Hypothalamus (tissue), 51 donors: ENCODE data around the gene ST3GAL4.

Source experiments
- DNase-seq, 51 donors: peaks; one replicate each; lab custom pipeline; 2025; lab: John Stamatoyannopoulos, UW

ST3GAL4 gene

GRCh38 chr11:126437731-126438130, 82.2 kb downstream of the ST3GAL4 start:
- no peak for DNase-seq

- DNase-seq: no peak
These were observed 82.8 kb downstream of the ST3GAL4 start for GRCh38 chr11:126438272-126438671.

GRCh38 chr11:126438691-126439090, 83.2 kb downstream of the ST3GAL4 start:
- no peak for DNase-seq

GRCh38 chr11:126440276-126440675, 84.8 kb downstream of the ST3GAL4 start:
- DNase-seq: no peak

- peak in 49 of 51 donors; percentile 16 to 85 (median 60) for DNase-seq
These were observed 85.5 kb downstream of the ST3GAL4 start for GRCh38 chr11:126440792-126441514.

GRCh38 chr11:126443120-126443519, 87.6 kb downstream of the ST3GAL4 start:
- DNase-seq: peak in 18 of 51 donors; percentile 15 to 76 (median 34)

GRCh38 chr11:126444072-126444471, 88.6 kb downstream of the ST3GAL4 start:
- DNase-seq: no peak

- no peak for DNase-seq
These were observed 91.1 kb downstream of the ST3GAL4 start for GRCh38 chr11:126446581-126446980.

GRCh38 chr11:126450198-126450597, 94.7 kb downstream of the ST3GAL4 start:
- DNase-seq: no peak

GRCh38 chr11:126450806-126451205, 95.3 kb downstream of the ST3GAL4 start:
- no peak for DNase-seq

- DNase-seq: no peak
These were observed 95.8 kb downstream of the ST3GAL4 start for GRCh38 chr11:126451211-126451802.

GRCh38 chr11:126452241-126453101, 97.0 kb downstream of the ST3GAL4 start:
- DNase-seq: no peak

GRCh38 chr11:126456089-126456488, 100.6 kb downstream of the ST3GAL4 start:
- no peak for DNase-seq

GRCh38 chr11:126456783-126457542, 101.5 kb downstream of the ST3GAL4 start:
- no peak for DNase-seq

GRCh38 chr11:126457817-126458216, 102.3 kb downstream of the ST3GAL4 start:
- no peak for DNase-seq

- peak in 10 of 51 donors; percentile 14 to 66 (median 28) for DNase-seq
These were observed 104.3 kb downstream of the ST3GAL4 start for GRCh38 chr11:126459691-126460281.

- DNase-seq: no peak
These were observed 105.1 kb downstream of the ST3GAL4 start for GRCh38 chr11:126460417-126461095.

GRCh38 chr11:126461096-126461440, 105.6 kb downstream of the ST3GAL4 start:
- DNase-seq: no peak

GRCh38 chr11:126461996-126462395, 106.5 kb downstream of the ST3GAL4 start:
- no peak for DNase-seq

- DNase-seq: no peak
These were observed 106.9 kb downstream of the ST3GAL4 start for GRCh38 chr11:126462422-126462821.
